K562 (cell line): ENCODE results near the gene NCOA1. TPM values are rescaled to one million over a fixed set of nuclear protein-coding genes. Genes with fewer than 3 reads are reported as not detected.

ENCODE experiments used
- CUX1 ChIP-seq: fragments of 200-800 bp; sonication (Bioruptor generic); IDR thresholded peaks from 2 replicates; pipeline ENCODE4 v1.6.1; 2016; ENCODE audit warnings: missing genetic modification characterization, missing compliant biosample characterization
- E2F8 ChIP-seq: fragments of 450-650 bp; IDR thresholded peaks from 2 replicates; pipeline ENCODE4 v1.7.1; 2018; ENCODE audit warnings: mild to moderate bottlenecking, low read depth; ENCODE audit not compliant: partially characterized antibody
- PBX2 ChIP-seq, 2 experiments: IDR thresholded peaks in 1 of 2; conservative IDR thresholded peaks in 1 of 2; 2 replicates each; pipeline ENCODE4 v1.6.1; 2016; ENCODE audit warnings: low read depth in 2 of 2, mild to moderate bottlenecking in 1 of 2, missing compliant biosample characterization in 1 of 2, missing genetic modification characterization in 1 of 2, moderate library complexity in 1 of 2
- SAFB ChIP-seq: fragments of 200-400 bp; formaldehyde crosslinking; IDR thresholded peaks from 2 replicates; pipeline ENCODE4 v1.6.1; 2017; ENCODE audit warnings: low read depth, low read length, borderline replicate concordance
- ZNF764 ChIP-seq: fragments of 250-450 bp; sonication (Bioruptor Pico); IDR thresholded peaks from 2 replicates; pipeline ENCODE4 v1.4.0; 2020; ENCODE audit warnings: low read depth, mild to moderate bottlenecking, moderate library complexity
- ZSCAN29 ChIP-seq: fragments of 450-650 bp; IDR thresholded peaks from 2 replicates; pipeline ENCODE4 v1.6.1; 2017
- polyA plus RNA-seq, 8 experiments: library from polyadenylated mRNA; depleted of rRNA in 4 of 8; stranded (reverse) in 5 of 8; unstranded in 3 of 8; fragments of >200 nt; fragmentation: Nextera tagmentation in 2 of 8; fragmentation: Illumina TruSeq in 1 of 8; extraction: Ambion mirVana in 2 of 8; extraction: Trizol in 1 of 8; gene quantifications; 2 replicates each; pipeline versions ENCODE4 v1.2.1 to v1.2.3, GENCODE V29; 2011 to 2014; ENCODE audit warnings: inconsistent platforms in 1 of 8, missing spikeins in 1 of 8
- total RNA-seq, 7 experiments: library from RNA; depleted of rRNA in 6 of 7; stranded (reverse); fragments of >200 nt in 6 of 7; fragmentation: Illumina TruSeq in 2 of 7; extraction: Trizol in 2 of 7; gene quantifications; 2 replicates each; pipeline versions ENCODE4 v1.2.1 to v1.2.3, GENCODE V29; 2011 to 2021; ENCODE audit warnings: low replicate concordance in 1 of 7
- TF ChIP-seq, protein P1 (sequence below): fragments of 450-650 bp; formaldehyde crosslinking; IDR thresholded peaks from 2 replicates; pipeline ENCODE4 v1.4.0; 2020; ENCODE audit warnings: mild to moderate bottlenecking, moderate library complexity
- TF ChIP-seq, protein P2 (sequence below): fragments of 150-350 bp; conservative IDR thresholded peaks from 2 replicates; pipeline ENCODE4 v1.6.1; 2014; ENCODE audit warnings: low read length

Gene NCOA1
- total and polyA plus RNA-seq, 9 of the 15 experiments (the other 6 are each of a cell fraction or from before 2014, with no cell fraction given): 4.9 to 25.7 (median 17.0) TPM

DNA sequence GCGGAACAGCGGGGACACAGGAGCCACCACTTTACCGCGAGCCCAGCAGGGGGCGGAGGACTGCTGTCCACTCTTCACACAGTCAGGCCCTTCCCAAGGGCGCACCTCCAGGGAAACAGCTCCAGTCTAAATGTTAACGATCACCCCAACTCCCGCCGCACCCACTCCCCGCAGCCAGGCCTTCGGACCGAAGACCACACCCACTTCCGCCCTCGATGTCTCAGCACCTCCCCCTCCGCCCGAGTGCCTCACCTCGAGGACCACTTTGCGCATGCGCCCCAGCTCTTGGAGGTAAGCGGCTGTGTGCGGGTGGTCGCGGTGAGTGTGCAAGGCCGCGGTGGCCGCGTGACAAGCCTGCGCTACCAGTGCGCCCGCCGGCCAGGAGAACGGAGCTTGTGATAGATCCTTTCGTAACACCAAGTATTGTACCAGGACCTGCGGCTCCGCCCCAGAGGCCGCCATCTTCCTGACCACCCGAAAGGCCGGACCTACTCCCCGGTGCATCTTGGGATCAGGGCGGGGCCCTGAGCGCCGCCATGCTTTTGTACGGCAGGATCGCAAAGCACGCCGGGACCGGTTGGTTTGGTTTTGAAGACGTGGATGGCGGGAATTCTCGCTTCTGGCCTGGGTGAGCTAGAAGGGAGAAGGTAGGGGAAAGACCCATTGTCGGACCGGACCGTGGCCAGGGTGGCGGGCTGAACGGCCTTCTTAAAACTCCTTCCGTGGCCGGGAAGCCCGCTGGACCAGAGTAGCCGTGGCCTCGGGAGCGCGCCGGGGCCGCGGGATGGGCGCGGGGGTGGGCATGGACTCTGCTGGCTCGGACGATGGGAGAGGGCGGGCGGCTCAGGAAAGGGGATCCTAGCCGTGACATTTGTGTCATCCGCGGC, 302.1 kb downstream of the NCOA1 start, which contains the start of the genes CENPO and PTRHD1 (continued):
- TF ChIP-seq, protein P1, sequence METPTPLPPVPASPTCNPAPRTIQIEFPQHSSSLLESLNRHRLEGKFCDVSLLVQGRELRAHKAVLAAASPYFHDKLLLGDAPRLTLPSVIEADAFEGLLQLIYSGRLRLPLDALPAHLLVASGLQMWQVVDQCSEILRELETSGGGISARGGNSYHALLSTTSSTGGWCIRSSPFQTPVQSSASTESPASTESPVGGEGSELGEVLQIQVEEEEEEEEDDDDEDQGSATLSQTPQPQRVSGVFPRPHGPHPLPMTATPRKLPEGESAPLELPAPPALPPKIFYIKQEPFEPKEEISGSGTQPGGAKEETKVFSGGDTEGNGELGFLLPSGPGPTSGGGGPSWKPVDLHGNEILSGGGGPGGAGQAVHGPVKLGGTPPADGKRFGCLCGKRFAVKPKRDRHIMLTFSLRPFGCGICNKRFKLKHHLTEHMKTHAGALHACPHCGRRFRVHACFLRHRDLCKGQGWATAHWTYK: no peak; the same call in 1 of the 2 replicates
- TF ChIP-seq ZNF764 (CRISPR knock-in tag) (no peak), PBX2 (CRISPR knock-in tag; IDR thresholded peaks at IDR 0.05; ENCODE audit: low read depth) (no peak), PBX2 (tag; conservative IDR thresholded peaks at IDR 0.05; ENCODE audit: low read depth) (no peak), CUX1 (CRISPR knock-in tag) (no peak), SAFB (no peak; the same call in 1 of the 2 replicates), ZSCAN29 (no peak), E2F8 (peak; percentile 95)
- TF ChIP-seq, protein P2, sequence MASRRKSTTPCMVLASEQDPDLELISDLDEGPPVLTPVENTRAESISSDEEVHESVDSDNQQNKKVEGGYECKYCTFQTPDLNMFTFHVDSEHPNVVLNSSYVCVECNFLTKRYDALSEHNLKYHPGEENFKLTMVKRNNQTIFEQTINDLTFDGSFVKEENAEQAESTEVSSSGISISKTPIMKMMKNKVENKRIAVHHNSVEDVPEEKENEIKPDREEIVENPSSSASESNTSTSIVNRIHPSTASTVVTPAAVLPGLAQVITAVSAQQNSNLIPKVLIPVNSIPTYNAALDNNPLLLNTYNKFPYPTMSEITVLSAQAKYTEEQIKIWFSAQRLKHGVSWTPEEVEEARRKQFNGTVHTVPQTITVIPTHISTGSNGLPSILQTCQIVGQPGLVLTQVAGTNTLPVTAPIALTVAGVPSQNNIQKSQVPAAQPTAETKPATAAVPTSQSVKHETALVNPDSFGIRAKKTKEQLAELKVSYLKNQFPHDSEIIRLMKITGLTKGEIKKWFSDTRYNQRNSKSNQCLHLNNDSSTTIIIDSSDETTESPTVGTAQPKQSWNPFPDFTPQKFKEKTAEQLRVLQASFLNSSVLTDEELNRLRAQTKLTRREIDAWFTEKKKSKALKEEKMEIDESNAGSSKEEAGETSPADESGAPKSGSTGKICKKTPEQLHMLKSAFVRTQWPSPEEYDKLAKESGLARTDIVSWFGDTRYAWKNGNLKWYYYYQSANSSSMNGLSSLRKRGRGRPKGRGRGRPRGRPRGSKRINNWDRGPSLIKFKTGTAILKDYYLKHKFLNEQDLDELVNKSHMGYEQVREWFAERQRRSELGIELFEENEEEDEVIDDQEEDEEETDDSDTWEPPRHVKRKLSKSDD: 0 out of 2 replicates have a peak, but pooled peaks have one; percentile 23
